ENCODE results near the gene NAT9. TPM values are rescaled to one million over a fixed set of nuclear protein-coding genes. Genes with fewer than 3 reads are reported as not detected.

NAT9 gene
- total and polyA plus RNA-seq, 2 of the 4 experiments (the other 2 are of a cell fraction): 48.9 to 62.0 TPM

DNA sequence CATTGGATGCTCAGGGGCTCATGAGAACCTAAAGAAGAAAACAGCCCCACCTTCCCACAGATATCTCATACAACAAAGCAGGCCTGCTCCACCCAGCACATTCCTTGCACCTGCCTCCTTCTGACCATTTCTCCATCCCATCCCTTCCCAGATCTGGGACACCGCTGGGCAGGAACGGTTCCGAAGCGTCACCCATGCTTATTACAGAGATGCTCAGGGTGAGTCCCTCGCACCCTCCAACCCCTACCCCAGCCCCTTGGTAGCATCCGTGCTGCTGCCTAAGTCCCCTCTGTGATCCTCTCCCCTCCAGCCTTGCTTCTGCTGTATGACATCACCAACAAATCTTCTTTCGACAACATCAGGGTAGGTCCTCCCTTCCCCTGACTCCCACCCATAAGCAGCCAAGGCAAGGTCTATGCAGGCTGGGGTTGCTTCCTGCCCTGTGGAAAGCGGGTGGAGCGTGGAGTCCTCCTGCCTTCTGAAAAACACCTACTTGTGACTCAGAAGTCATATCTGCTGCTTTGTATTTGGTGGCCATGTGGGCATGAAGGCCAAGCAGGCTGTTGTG, 33.1 kb downstream of the NAT9 start:
- no peak overlapping the region; the same call in 1 of the 2 replicates for H3K14ac ChIP-seq (replicated peaks; ENCODE audit: low read depth, low read length)
- in situ Hi-C loops (cut with MboI; ENCODE audit: low sequenced_read_pairs) (loop anchor here (5.0 to 10.0 kb wide), 2 partner anchors 124 to 212 kb away; no protein-coding TSS in a partner anchor), intact Hi-C loops (cut with micrococcal nuclease) (no loop called here), dilution Hi-C loops (cut with HindIII; ENCODE audit: low sequenced_read_pairs, unreplicated experiment) (no loop called here)
- no peak overlapping the region for H4K8ac ChIP-seq (ENCODE audit: low read depth in 2 of 2, low read length in 2 of 2)
- H3K9ac ChIP-seq (ENCODE audit: low read depth, low read length): no peak overlapping the region
- BruUV-seq (replicated peaks): no TSS peak
- H3K4me3 ChIP-seq (ENCODE audit: insufficient read depth, low read depth, low read length): no peak overlapping the region
- H3K27me3 ChIP-seq (ENCODE audit: control insufficient read depth, insufficient read depth, low read length): peaks cover 15% of the 10 kb centered on the region; the same call in 1 of the 2 replicates
- no peak overlapping the region for H4K5ac ChIP-seq (ENCODE audit: low read depth, low read length)
- no peaks in the 10 kb centered on the region for H3K79me1 ChIP-seq (ENCODE audit: low read depth in 1 of 2, low read length in 2 of 2)
- no peaks in the 10 kb centered on the region for H4K20me1 ChIP-seq (ENCODE audit: insufficient read depth, low read length)
- H3K56ac ChIP-seq (ENCODE audit: extremely low read depth, insufficient read depth, low read length): no peak overlapping the region
- H3K18ac ChIP-seq (ENCODE audit: low read depth, low read length): no peak overlapping the region
- no peak overlapping the region for H3K4me2 ChIP-seq (ENCODE audit: low read depth, low read length)
- H2AK9ac ChIP-seq (replicated peaks; ENCODE audit: low read depth, low read length, poor library complexity): no peak overlapping the region
- peaks cover 5% of the 10 kb centered on the region; the same call in 1 of the 2 replicates for H3K4me1 ChIP-seq (ENCODE audit: control insufficient read depth, insufficient read depth, low read length)
- no peak overlapping the region for H2BK20ac ChIP-seq (ENCODE audit: low read depth, low read length)
- H3K23ac ChIP-seq (ENCODE audit: low read depth, low read length): no peak overlapping the region
- no peak overlapping the region for H2BK15ac ChIP-seq (ENCODE audit: low read depth, low read length)
- H2AFZ ChIP-seq (replicated peaks; ENCODE audit: low read length, poor library complexity): no peak overlapping the region
- no peak overlapping the region for H2BK120ac ChIP-seq (ENCODE audit: low read depth, low read length)
- no peaks in the 10 kb centered on the region for H3K36me3 ChIP-seq (ENCODE audit: control insufficient read depth, insufficient read depth, low read length)
- DNase-seq: no peak
- TF ChIP-seq RCOR1 (IDR thresholded peaks at IDR 0.05; ENCODE audit: insufficient replicate concordance, low read length): no peak
- TF ChIP-seq SMC3 (IDR thresholded peaks at IDR 0.05; ENCODE audit: low read depth, low read length): no peak
- TF ChIP-seq NFE2L2 (IDR thresholded peaks at IDR 0.05; ENCODE audit: low read depth, low read length): no peak
- TF ChIP-seq, protein P1, sequence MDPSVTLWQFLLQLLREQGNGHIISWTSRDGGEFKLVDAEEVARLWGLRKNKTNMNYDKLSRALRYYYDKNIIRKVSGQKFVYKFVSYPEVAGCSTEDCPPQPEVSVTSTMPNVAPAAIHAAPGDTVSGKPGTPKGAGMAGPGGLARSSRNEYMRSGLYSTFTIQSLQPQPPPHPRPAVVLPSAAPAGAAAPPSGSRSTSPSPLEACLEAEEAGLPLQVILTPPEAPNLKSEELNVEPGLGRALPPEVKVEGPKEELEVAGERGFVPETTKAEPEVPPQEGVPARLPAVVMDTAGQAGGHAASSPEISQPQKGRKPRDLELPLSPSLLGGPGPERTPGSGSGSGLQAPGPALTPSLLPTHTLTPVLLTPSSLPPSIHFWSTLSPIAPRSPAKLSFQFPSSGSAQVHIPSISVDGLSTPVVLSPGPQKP (IDR thresholded peaks at IDR 0.05; ENCODE audit: borderline replicate concordance, low read depth, low read length): no peak
- no peak for TF ChIP-seq POLR2A (IDR thresholded peaks at IDR 0.05; ENCODE audit: low read depth, low read length)
- no peak for TF ChIP-seq FOS (IDR thresholded peaks at IDR 0.05; ENCODE audit: low read depth, low read length)
- TF ChIP-seq MXI1 (IDR thresholded peaks at IDR 0.05; ENCODE audit: borderline replicate concordance, low read depth, low read length): no peak
- TF ChIP-seq CEBPB (IDR thresholded peaks at IDR 0.05; ENCODE audit: low read depth, low read length): no peak
- no peak for TF ChIP-seq BHLHE40 (IDR thresholded peaks at IDR 0.05; ENCODE audit: low read depth, low read length)
- TF ChIP-seq MAFK (IDR thresholded peaks at IDR 0.05; ENCODE audit: low read depth, low read length): no peak
- TF ChIP-seq, protein P2, sequence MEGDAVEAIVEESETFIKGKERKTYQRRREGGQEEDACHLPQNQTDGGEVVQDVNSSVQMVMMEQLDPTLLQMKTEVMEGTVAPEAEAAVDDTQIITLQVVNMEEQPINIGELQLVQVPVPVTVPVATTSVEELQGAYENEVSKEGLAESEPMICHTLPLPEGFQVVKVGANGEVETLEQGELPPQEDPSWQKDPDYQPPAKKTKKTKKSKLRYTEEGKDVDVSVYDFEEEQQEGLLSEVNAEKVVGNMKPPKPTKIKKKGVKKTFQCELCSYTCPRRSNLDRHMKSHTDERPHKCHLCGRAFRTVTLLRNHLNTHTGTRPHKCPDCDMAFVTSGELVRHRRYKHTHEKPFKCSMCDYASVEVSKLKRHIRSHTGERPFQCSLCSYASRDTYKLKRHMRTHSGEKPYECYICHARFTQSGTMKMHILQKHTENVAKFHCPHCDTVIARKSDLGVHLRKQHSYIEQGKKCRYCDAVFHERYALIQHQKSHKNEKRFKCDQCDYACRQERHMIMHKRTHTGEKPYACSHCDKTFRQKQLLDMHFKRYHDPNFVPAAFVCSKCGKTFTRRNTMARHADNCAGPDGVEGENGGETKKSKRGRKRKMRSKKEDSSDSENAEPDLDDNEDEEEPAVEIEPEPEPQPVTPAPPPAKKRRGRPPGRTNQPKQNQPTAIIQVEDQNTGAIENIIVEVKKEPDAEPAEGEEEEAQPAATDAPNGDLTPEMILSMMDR (conservative IDR thresholded peaks at IDR 0.05; ENCODE audit: low read depth, low read length): no peak
- TF ChIP-seq, protein P3, sequence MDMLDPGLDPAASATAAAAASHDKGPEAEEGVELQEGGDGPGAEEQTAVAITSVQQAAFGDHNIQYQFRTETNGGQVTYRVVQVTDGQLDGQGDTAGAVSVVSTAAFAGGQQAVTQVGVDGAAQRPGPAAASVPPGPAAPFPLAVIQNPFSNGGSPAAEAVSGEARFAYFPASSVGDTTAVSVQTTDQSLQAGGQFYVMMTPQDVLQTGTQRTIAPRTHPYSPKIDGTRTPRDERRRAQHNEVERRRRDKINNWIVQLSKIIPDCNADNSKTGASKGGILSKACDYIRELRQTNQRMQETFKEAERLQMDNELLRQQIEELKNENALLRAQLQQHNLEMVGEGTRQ (IDR thresholded peaks at IDR 0.05; ENCODE audit: low read depth, low read length): no peak
- no peak for TF ChIP-seq MAZ (IDR thresholded peaks at IDR 0.05; ENCODE audit: borderline replicate concordance, low read depth, low read length)
- TF ChIP-seq RAD21 (IDR thresholded peaks at IDR 0.05; ENCODE audit: low read length): no peak
- TF ChIP-seq CHD1 (IDR thresholded peaks at IDR 0.05; ENCODE audit: low read depth, low read length): no peak
- no peak for TF ChIP-seq RFX5 (IDR thresholded peaks at IDR 0.05; ENCODE audit: low read depth, low read length)
- no peak for ATAC-seq (ENCODE audit: low read depth)
- H4K91ac ChIP-seq (ENCODE audit: insufficient read depth, low read depth, low read length): no peak overlapping the region
- POLR2A ChIA-PET (ENCODE audit: unreplicated experiment): no interaction called here
- H3K27ac ChIP-seq (ENCODE audit: insufficient read depth, low read length): no peak overlapping the region
- H2BK5ac ChIP-seq (ENCODE audit: low read depth, low read length, poor library complexity, severe bottlenecking): no peak overlapping the region
- WGBS, 2 experiments (ENCODE audit: extremely low coverage in 2 of 2, insufficient read length in 1 of 2): 86% methylated on average over 5 of the region's 9 CpGs; no CpG with 5 or more reads in 1 of the 2 experiments
- no peak overlapping the region for H3K4ac ChIP-seq (ENCODE audit: low read depth, low read length)
- no peaks in the 10 kb centered on the region for H3K9me3 ChIP-seq (ENCODE audit: control insufficient read depth, insufficient read depth, low read length)
- 0 out of 2 replicates have a peak, but pooled peaks cover 3% of the 10 kb centered on the region for H3K9me1 ChIP-seq (ENCODE audit: insufficient read depth, low read length)
- CTCF ChIA-PET: no interaction called here
- H2AK5ac ChIP-seq (ENCODE audit: low read depth, low read length): no peak overlapping the region

Data from IMR-90 (cell line).